ENCODE results near the gene ABHD3.
A peak's percentile ranks its signal among the peaks of the same experiment; 100 is the strongest.
"Not testable (repeated sequence)": the region's sequence is repeated elsewhere in the genome, so short reads cannot be mapped to it uniquely, and the experiment has no call there.

ABHD3 gene

DNA sequence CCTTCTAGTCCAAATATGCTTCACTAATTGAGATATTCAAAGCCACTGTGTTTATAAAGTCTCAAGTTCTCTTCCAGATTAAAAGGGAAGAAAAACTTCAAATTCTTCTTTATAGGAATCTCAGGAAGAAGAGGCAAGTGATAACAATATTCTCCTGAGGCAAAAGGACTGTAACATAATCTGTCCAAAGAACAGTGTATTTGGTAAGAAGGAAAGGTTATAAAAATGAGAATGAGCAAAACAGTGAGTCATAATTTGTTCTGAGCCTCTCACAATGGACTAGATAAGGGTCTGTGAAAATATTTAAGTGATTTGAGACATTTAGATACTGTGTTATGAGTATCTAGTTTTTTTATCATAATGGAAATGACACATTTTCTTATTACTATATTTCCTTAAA, 48.2 kb downstream of the ABHD3 start:
- Mint-ChIP-seq H3K9me3 (no peaks in the 10 kb centered on the region), H3K27ac (peak overlapping the region; percentile 20 to 29), H3K4me1 (ENCODE audit: low read depth in 2 of 2) (no peaks in the 10 kb centered on the region), H3K36me3 (ENCODE audit: insufficient read depth) (peaks cover 47% of the 10 kb centered on the region), H3K4me3 (no peak overlapping the region), H3K27me3 (no peaks in the 10 kb centered on the region)
- DNase-seq (no peak), ATAC-seq (replicated peaks) (no peak)

DNA sequence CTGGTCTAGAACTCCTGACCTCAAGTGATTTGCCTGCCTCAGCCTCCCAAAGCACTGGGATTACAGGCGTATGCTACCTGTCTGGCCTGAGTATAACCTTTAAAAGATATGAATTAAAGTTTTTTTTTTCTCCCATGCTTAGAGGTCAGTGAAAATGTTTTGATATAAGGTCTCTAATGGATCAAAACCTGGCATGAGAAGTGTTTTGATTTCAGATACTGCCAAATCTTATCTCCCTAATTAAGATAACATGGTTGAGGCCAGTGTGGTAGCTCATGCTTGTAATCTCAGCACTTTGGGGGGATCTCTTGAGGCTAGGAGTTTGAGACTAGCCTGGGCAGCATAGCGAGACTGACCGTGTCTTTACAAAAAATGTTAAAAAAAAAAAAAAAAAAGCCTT, 51.2 kb downstream of the ABHD3 start:
- Mint-ChIP-seq H3K4me3 (no peak overlapping the region), H3K27ac (no peak overlapping the region), H3K4me1 (ENCODE audit: low read depth in 2 of 2) (no peaks in the 10 kb centered on the region), H3K9me3 (no peaks in the 10 kb centered on the region), H3K36me3 (ENCODE audit: insufficient read depth) (peaks cover 40% of the 10 kb centered on the region), H3K27me3 (no peaks in the 10 kb centered on the region)
- DNase-seq (no peak), ATAC-seq (replicated peaks) (no peak)

DNA sequence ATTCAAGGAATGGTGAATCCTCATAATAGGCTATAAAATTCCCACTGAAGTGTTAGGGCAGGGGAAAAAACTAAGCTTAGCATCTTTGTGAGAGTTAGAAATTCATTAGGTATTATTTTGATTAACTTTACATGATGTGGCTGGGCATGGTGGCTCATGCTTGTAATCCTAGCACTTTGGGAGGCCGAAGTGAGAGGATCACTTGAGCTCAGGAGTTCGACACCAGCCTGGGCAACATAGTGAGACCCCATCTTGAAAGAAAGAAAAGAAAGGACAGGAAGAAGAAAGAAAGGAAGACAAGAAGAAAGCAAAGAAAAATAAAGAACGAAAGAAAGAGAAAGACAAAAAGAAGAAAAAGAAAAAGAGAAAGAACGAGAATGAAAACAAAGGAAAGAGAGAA, 52.5 kb downstream of the ABHD3 start:
- Mint-ChIP-seq H3K27ac (no peak overlapping the region), H3K36me3 (ENCODE audit: insufficient read depth) (peaks cover 33% of the 10 kb centered on the region), H3K27me3 (no peaks in the 10 kb centered on the region), H3K4me1 (ENCODE audit: low read depth in 2 of 2) (no peaks in the 10 kb centered on the region), H3K9me3 (no peaks in the 10 kb centered on the region), H3K4me3 (no peak overlapping the region)
- ATAC-seq (replicated peaks) (no peak), DNase-seq (no peak)

DNA sequence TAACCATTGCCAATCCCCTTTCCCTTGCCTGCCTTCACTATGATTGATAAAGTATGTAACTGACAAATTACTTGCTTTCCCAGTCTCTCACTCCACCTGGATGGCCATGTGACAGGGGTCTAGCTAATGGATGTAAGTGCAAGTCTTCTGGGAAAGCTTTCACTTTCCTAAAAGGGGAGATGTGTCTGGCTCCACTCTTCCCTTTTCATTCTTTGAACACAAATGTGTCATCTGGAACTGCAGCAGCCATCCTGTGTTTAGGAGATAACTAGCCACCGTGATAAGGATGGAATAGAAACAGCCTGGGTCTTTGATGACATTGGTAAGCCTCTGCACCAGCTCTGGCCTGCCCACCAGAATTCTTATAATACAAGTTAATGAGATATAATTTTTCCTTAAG, 54.3 kb downstream of the ABHD3 start:
- no peak for ATAC-seq (replicated peaks)
- H3K4me1 Mint-ChIP-seq (ENCODE audit: low read depth in 2 of 2): no peaks in the 10 kb centered on the region
- no peaks in the 10 kb centered on the region for H3K27me3 Mint-ChIP-seq
- DNase-seq: no peak
- no peaks in the 10 kb centered on the region for H3K9me3 Mint-ChIP-seq
- H3K36me3 Mint-ChIP-seq (ENCODE audit: insufficient read depth): peaks cover 23% of the 10 kb centered on the region
- no peak overlapping the region for H3K27ac Mint-ChIP-seq
- no peak overlapping the region for H3K4me3 Mint-ChIP-seq

- H3K27me3 Mint-ChIP-seq; DNase-seq; H3K9me3 Mint-ChIP-seq; H3K4me1 Mint-ChIP-seq (ENCODE audit: low read depth in 2 of 2); ATAC-seq (replicated peaks); H3K36me3 Mint-ChIP-seq (ENCODE audit: insufficient read depth); H3K4me3 Mint-ChIP-seq; H3K27ac Mint-ChIP-seq: not testable (repeated sequence)
Observed at GRCh38 chr18:21640375-21640774, 64.2 kb downstream of the ABHD3 start.

GRCh38 chr18:21638822-21639221, 65.8 kb downstream of the ABHD3 start:
- no peak for DNase-seq
- Mint-ChIP-seq H3K4me1 (ENCODE audit: low read depth in 2 of 2) (no peaks in the 10 kb centered on the region), H3K27me3 (no peaks in the 10 kb centered on the region), H3K27ac (peak overlapping the region in 1 of 2 donors; percentile 56), H3K4me3 (no peak overlapping the region), H3K9me3 (no peaks in the 10 kb centered on the region), H3K36me3 (ENCODE audit: insufficient read depth) (peaks cover 11% of the 10 kb centered on the region)
- ATAC-seq (replicated peaks): no peak

DNA sequence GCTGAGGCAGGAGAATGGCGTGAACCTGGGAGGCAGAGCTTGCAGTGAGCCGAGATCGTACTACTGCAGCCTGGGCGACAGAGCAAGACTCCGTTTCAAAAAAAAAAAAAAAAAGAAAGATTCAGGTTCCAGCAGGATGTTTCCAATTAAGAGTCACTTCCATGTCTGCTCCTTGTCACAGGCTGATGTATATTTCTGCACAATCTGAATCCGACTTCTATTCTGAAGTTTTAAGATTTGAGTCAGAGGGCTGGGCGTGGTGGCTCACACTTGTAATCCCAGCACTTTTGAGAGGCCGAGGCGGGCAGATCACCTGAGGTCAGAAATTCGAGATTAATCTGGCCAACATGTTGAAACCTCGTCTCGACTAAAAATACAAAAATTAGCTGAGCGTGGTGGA, 67.8 kb downstream of the ABHD3 start:
- peaks cover 21% of the 10 kb centered on the region for H3K36me3 Mint-ChIP-seq (ENCODE audit: insufficient read depth)
- no peak overlapping the region for H3K27ac Mint-ChIP-seq
- H3K27me3 Mint-ChIP-seq: no peaks in the 10 kb centered on the region
- no peaks in the 10 kb centered on the region for H3K9me3 Mint-ChIP-seq
- no peaks in the 10 kb centered on the region for H3K4me1 Mint-ChIP-seq (ENCODE audit: low read depth in 2 of 2)
- ATAC-seq (replicated peaks) (no peak), DNase-seq (no peak)
- H3K4me3 Mint-ChIP-seq: no peak overlapping the region

- Mint-ChIP-seq H3K9me3 (no peaks in the 10 kb centered on the region), H3K4me1 (ENCODE audit: low read depth in 2 of 2) (no peaks in the 10 kb centered on the region), H3K27ac (peak overlapping the region in 1 of 2 donors; percentile 55), H3K27me3 (no peaks in the 10 kb centered on the region), H3K4me3 (no peak overlapping the region), H3K36me3 (ENCODE audit: insufficient read depth) (peaks cover 41% of the 10 kb centered on the region)
- ATAC-seq (replicated peaks) (no peak), DNase-seq (no peak)
Observed at GRCh38 chr18:21634588-21635199, 69.9 kb downstream of the ABHD3 start.

DNA sequence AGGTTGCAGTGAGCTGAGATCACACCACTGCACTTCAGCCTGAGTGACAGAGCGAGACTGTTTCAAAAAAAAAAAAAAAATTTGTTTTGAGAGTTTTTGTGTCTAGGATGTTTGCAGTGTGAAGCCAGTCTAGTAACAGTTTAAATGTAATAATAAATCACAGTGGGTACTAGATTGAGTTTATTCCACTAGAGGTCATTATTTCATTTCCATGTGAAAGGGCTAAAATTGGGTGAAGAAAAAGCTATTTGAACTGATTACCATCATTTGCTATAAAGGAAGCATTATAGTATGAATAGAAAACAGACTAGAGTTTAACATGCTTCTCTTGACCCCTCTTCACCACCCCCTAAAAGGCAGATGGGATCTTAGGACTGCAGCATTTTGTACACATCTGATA, 72.2 kb downstream of the ABHD3 start:
- Mint-ChIP-seq H3K4me1 (ENCODE audit: low read depth in 2 of 2) (peaks cover 5 to 18% of the 10 kb centered on the region in 2 donors), H3K4me3 (no peak overlapping the region), H3K9me3 (no peaks in the 10 kb centered on the region), H3K36me3 (ENCODE audit: insufficient read depth) (peaks cover 61% of the 10 kb centered on the region), H3K27me3 (no peaks in the 10 kb centered on the region), H3K27ac (peak overlapping the region in 1 of 2 donors; percentile 57)
- ATAC-seq (replicated peaks) (no peak), DNase-seq (no peak)

GRCh38 chr18:21629089-21629832, 75.3 kb downstream of the ABHD3 start:
- Mint-ChIP-seq H3K4me3 (peak overlapping the region in 1 of 2 donors; percentile 11), H3K27ac (peak overlapping the region; percentile 46 to 59), H3K9me3 (no peaks in the 10 kb centered on the region), H3K27me3 (no peaks in the 10 kb centered on the region), H3K4me1 (ENCODE audit: low read depth in 2 of 2) (peaks cover 6 to 18% of the 10 kb centered on the region in 2 donors), H3K36me3 (ENCODE audit: insufficient read depth) (peaks cover 83% of the 10 kb centered on the region)
- ATAC-seq (replicated peaks): no peak
- DNase-seq: no peak

GRCh38 chr18:21621640-21622039, 82.9 kb downstream of the ABHD3 start:
- not testable (repeated sequence) for ATAC-seq (replicated peaks); DNase-seq; H3K27me3 Mint-ChIP-seq; H3K27ac Mint-ChIP-seq; H3K4me3 Mint-ChIP-seq; H3K9me3 Mint-ChIP-seq
- Mint-ChIP-seq H3K36me3 (ENCODE audit: insufficient read depth) (peaks cover 63% of the 10 kb centered on the region), H3K4me1 (ENCODE audit: low read depth in 2 of 2) (peaks cover 7 to 17% of the 10 kb centered on the region in 2 donors)

GRCh38 chr18:21612125-21613039, 92.2 kb downstream of the ABHD3 start, which contains the start of gene SNRPD1:
TSS of gene SNRPD1 (plus strand) at chr18:21612314. CDS start at chr18:21612430, 116 bp downstream.
- ATAC-seq (replicated peaks): peak; percentile 99
- Mint-ChIP-seq H3K27me3 (no peaks in the 10 kb centered on the region), H3K27ac (peak within 1 kb of the TSS; percentile 91 to 95), H3K9me3 (no peaks in the 10 kb centered on the region), H3K4me3 (peak within 1 kb of the TSS; percentile 88 to 96), H3K36me3 (ENCODE audit: insufficient read depth) (peaks cover 27% of the 10 kb centered on the region), H3K4me1 (ENCODE audit: low read depth in 2 of 2) (peaks cover 14 to 22% of the 10 kb centered on the region in 2 donors)
- peak; percentile 81 to 89 (median 88) for DNase-seq

GRCh38 chr18:21611401-21612124, 93.0 kb downstream of the ABHD3 start:
- H3K9me3 Mint-ChIP-seq; H3K27me3 Mint-ChIP-seq; DNase-seq; ATAC-seq (replicated peaks): not testable (repeated sequence)
- H3K36me3 Mint-ChIP-seq (ENCODE audit: insufficient read depth): peaks cover 21% of the 10 kb centered on the region
- peak overlapping the region; percentile 88 to 96 for H3K4me3 Mint-ChIP-seq
- H3K4me1 Mint-ChIP-seq (ENCODE audit: low read depth in 2 of 2): peaks cover 14 to 17% of the 10 kb centered on the region in 2 donors
- peak overlapping the region; percentile 91 to 95 for H3K27ac Mint-ChIP-seq

Data from effector memory CD8-positive, alpha-beta T cell (primary cell).